ENCODE measurements around the gene REV3L.

The REV3L gene

GRCh38 chr6:111450087-111450486 is 32.9 kb downstream of the REV3L start:
- Histone ChIP-seq H3K27ac (no peak overlapping the region), H3K27me3 (replicated peaks) (no peaks in the 10 kb centered on the region), H3K36me3 (replicated peaks) (no peaks in the 10 kb centered on the region), H3K4me3 (ENCODE audit: low read depth, low read length) (no peak overlapping the region)
- in situ Hi-C loops (cut with HindIII; ENCODE audit: low pct_ligation_motif_present, low sequenced_read_pairs): no loop called here
- TF ChIP-seq, protein P1, sequence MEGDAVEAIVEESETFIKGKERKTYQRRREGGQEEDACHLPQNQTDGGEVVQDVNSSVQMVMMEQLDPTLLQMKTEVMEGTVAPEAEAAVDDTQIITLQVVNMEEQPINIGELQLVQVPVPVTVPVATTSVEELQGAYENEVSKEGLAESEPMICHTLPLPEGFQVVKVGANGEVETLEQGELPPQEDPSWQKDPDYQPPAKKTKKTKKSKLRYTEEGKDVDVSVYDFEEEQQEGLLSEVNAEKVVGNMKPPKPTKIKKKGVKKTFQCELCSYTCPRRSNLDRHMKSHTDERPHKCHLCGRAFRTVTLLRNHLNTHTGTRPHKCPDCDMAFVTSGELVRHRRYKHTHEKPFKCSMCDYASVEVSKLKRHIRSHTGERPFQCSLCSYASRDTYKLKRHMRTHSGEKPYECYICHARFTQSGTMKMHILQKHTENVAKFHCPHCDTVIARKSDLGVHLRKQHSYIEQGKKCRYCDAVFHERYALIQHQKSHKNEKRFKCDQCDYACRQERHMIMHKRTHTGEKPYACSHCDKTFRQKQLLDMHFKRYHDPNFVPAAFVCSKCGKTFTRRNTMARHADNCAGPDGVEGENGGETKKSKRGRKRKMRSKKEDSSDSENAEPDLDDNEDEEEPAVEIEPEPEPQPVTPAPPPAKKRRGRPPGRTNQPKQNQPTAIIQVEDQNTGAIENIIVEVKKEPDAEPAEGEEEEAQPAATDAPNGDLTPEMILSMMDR (IDR thresholded peaks at IDR 0.05; ENCODE audit: low read depth, low read length, missing control alignments): no peak
- no peak for DNase-seq

DNA sequence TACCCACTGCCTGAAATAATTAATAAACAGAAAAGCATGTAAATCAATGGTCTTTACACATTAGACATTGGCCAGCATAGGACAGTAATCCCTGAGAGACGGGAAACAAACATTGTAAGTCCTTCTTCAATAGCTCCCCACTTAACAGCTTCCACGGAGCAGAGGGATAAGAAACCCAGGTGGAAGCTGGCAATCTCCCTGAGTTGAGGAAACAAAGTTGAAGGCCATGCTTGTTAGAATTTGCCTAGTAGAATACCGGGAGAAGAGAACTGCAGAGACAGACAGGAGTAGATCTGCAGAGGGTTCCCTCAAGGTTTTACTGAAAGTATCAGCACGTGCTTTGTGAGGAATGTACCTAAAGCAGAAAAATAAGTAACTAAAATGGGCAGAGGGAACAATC is 33.9 kb downstream of the REV3L start:
- TF ChIP-seq, protein P1 (IDR thresholded peaks at IDR 0.05; ENCODE audit: low read depth, low read length, missing control alignments): no peak
- Histone ChIP-seq H3K27me3 (replicated peaks) (no peaks in the 10 kb centered on the region), H3K4me3 (ENCODE audit: low read depth, low read length) (no peak overlapping the region), H3K27ac (no peak overlapping the region), H3K36me3 (replicated peaks) (no peaks in the 10 kb centered on the region)
- in situ Hi-C loops (cut with HindIII; ENCODE audit: low pct_ligation_motif_present, low sequenced_read_pairs): no loop called here
- DNase-seq: no peak

GRCh38 chr6:111447051-111447450 is 36.0 kb downstream of the REV3L start:
- H3K27me3 ChIP-seq (replicated peaks): no peaks in the 10 kb centered on the region
- no peaks in the 10 kb centered on the region for H3K36me3 ChIP-seq (replicated peaks)
- in situ Hi-C loops (cut with HindIII; ENCODE audit: low pct_ligation_motif_present, low sequenced_read_pairs): no loop called here
- H3K27ac ChIP-seq: no peak overlapping the region
- no peak for DNase-seq
- H3K4me3 ChIP-seq (ENCODE audit: low read depth, low read length): no peak overlapping the region
- TF ChIP-seq, protein P1 (IDR thresholded peaks at IDR 0.05; ENCODE audit: low read depth, low read length, missing control alignments): no peak

DNA sequence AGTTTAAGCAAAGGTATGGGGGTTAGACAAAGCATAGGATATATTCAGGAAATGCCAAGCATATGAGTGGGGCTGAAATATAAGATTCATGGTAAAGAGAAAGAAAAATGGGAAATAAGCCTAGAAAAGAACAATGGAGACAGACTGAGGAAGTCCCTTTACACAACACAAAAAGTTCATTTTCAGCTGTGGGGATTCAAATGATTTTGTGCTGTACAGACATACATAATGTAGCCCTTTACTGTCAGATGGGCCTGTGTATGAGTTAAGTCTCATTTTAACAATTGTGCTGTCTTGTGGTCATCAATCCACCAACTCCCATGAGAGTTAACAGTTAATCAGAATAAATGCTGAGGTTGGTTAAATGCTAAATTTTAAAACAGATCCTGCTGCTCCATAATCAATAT is 37.2 kb downstream of the REV3L start:
- in situ Hi-C loops (cut with HindIII; ENCODE audit: low pct_ligation_motif_present, low sequenced_read_pairs): no loop called here
- Histone ChIP-seq H3K36me3 (replicated peaks) (no peaks in the 10 kb centered on the region), H3K4me3 (ENCODE audit: low read depth, low read length) (no peak overlapping the region), H3K27ac (no peak overlapping the region), H3K27me3 (replicated peaks) (no peaks in the 10 kb centered on the region)
- DNase-seq: no peak
- TF ChIP-seq, protein P1 (IDR thresholded peaks at IDR 0.05; ENCODE audit: low read depth, low read length, missing control alignments): no peak

- no peak overlapping the region for H3K27ac ChIP-seq
- H3K36me3 ChIP-seq (replicated peaks): no peaks in the 10 kb centered on the region
- H3K4me3 ChIP-seq (ENCODE audit: low read depth, low read length): no peak overlapping the region
- no peak for DNase-seq
- H3K27me3 ChIP-seq (replicated peaks): no peaks in the 10 kb centered on the region
- TF ChIP-seq, protein P1 (IDR thresholded peaks at IDR 0.05; ENCODE audit: low read depth, low read length, missing control alignments): no peak
- in situ Hi-C loops (cut with HindIII; ENCODE audit: low pct_ligation_motif_present, low sequenced_read_pairs): no loop called here
Observed at GRCh38 chr6:111444794-111445193, 38.2 kb downstream of the REV3L start.

DNA sequence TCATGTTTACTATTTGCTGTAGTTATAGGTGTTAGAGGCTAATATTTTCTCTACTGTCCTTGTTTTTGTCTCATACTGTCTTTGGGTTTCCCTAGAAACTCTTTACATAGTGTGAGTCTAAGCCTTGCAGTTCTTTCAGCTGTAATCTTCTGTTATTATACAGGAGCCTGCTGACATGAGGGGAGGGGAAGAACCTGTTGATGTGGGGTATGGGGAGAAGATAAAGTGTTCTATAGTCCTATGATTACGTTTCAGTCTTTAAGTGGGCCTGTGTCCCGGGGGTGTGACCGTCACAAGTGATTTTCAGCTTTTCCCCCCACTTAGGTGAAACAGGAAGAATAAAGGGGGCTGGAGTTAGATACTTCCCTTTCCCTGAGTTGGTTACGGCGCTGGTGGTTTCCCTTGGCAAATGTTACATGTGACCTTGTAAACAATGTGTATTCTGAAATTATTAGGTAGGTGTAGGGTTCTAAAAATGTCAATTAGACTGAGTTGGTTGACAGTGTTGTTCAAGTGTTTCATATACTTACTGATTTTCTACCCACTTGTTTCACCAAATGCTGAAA is 41.3 kb downstream of the REV3L start:
- TF ChIP-seq, protein P1 (IDR thresholded peaks at IDR 0.05; ENCODE audit: low read depth, low read length, missing control alignments): no peak
- no peak overlapping the region for H3K27ac ChIP-seq
- no peak overlapping the region for H3K4me3 ChIP-seq (ENCODE audit: low read depth, low read length)
- no peaks in the 10 kb centered on the region for H3K27me3 ChIP-seq (replicated peaks)
- in situ Hi-C loops (cut with HindIII; ENCODE audit: low pct_ligation_motif_present, low sequenced_read_pairs): no loop called here
- DNase-seq: no peak
- no peaks in the 10 kb centered on the region for H3K36me3 ChIP-seq (replicated peaks)
